ENCODE measurements around the gene NFAM1.

The NFAM1 gene

DNA sequence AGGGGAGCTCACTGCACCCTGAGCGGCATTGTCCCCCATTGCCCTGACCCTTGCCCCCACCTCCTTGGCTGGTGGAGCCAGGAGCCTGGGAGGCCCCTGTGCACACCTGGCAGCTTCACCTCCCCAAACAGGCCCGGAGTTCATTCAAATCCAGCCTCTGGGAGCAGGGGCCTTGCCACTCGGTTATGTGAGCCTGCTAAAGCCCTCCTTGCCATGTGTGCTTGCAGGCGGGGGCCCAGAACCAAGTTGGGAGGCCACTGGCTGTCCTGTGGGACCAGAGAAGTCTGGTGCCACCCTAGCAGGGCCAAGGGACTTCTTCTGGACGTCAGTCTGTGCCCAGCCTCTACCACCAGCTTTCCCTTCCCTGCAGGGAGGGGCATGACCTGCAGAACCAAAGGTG is 48.9 kb downstream of the NFAM1 start:
- DNase-seq (ENCODE audit: low read depth): no peak

DNA sequence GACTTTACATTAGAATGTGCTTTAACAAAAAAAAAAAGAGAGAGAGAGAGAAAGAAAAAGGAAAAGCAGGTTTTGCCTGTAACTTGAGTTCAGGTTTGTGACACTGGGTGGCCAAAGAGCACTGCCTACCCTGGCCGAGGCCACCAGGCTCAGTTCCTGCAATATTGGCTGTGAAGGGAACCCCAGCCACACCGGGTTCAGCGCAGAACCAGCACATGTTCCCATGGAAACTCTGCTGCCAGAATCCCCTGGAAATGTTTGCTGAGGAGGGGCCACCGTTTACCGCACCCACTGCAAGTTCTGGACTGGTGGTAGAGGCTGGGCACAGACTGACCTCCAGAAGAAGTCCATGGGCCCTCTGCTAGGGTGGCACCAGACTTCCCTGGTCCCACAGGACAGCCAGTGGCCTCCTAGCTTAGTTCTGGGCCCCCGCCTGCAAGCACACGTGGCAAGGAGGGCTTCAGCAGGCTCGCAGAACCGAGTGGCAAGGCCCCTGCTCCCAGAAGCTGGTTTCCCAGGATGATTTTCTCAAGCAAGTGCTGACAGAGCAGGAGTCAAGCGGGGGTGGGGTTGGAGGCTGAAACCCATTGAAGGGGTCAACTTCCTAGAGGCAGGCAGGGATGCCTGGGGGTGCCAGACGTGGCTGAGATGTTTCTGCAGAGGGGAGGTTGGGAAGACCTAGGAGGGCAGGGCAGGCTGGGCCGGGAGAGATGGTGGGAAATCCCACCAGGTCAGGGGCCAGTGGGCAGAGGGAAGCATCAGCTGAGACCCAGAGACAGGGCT is 51.2 kb downstream of the NFAM1 start:
- DNase-seq (ENCODE audit: low read depth): no peak

- no peak for DNase-seq (ENCODE audit: low read depth)
These were observed 52.2 kb downstream of the NFAM1 start for GRCh38 chr22:42379966-42380537.

- no peak for DNase-seq (ENCODE audit: low read depth)
These were observed 55.3 kb downstream of the NFAM1 start for GRCh38 chr22:42376711-42377554.

DNA sequence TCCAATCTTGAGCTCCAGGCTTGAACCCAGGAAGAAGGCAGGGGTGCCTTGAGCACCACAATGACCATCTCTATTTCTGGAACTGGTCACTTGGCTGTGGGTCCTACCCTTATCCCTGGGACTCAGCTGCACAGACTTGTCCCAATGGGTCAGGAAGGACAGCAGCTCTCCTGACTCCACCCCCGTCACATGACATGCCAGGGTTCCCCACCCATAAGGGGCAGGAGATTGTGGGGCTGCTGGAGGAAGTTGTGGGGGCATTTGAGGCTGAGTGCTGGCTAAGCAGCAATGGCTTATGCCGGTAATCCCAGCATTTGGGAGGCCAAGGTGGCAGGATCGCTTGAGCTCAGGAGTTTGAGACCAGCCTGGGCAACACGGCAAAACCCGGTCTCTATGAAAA is 56.2 kb downstream of the NFAM1 start:
- DNase-seq (ENCODE audit: low read depth): no peak

DNA sequence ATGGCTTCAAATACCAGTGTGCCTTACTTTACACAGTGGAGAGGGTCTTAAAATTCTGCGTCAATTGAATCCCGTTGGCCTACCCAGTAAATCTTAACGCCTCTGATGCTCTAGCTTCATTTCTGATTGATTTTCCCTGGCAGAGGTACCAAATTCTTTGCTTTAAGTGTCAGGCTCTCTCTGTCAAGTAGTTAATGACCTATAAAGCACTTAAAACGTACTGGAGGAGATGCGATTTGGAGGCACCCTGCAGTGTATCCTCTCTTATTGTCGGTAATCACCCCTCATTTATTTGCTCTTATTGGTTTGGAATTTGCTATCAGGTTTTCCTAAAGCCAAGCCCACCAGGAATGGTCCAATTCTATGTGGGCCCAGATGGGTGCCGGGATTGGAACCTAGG is 59.2 kb downstream of the NFAM1 start:
- no peak for DNase-seq (ENCODE audit: low read depth)

DNA sequence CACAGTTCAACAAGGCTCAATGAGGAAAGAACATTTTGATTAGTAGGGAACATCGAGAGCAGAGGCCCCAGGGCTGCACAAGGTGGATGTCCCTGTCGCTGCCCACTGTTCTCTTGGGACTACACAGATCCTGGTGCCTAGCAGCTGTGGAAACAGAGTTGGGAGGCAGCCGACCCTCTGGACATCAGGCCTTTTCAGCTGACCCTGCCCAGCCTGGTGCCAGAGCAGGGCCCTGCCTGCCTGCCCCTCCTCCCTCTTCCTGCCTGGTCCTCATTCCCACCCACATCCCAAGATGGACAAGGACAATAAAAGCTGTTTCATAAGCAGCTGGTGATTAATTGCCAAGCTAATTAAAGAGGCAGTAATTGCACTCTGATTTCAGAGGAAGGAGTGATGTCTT is 60.7 kb downstream of the NFAM1 start:
- DNase-seq (ENCODE audit: low read depth): no peak

GRCh38 chr22:42371099-42371498 is 61.1 kb downstream of the NFAM1 start:
- no peak for DNase-seq (ENCODE audit: low read depth)

DNA sequence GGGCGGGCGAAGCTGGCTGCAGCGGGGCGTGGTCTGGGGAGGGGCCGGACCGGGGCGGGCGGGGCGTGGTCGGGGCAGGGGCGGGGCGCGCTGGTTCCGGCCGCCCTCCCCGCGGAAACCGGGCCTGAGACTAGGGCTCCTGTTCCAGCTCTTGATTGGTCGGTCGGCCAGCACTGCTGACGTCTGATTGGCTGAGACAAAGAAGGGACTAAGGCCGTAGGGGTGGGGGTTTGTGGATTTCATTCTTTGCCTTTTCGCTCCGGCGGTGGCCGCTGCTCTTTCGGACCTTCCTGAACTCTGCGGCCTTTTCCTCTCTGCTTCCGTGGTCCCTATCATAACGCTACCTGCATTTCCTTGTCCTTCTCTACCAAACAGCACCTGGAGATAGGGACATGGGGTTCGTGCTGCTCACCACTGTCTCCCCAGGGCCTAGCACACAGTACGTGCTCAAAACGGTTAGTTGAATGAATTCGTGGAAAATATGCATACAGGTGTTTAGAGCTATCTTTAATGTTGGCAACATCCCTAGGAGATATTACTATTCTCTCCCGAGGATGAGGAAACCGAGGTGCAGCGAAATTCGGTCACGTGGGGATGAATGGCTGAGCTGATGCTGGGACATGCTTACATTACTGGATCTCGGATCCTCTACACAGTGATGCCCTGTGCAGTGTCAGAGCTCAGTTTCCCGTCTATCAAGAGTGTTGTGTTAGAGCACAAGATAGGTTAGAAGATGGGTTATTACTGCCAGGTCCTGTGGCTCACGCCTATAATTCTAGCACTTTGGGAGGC is 62.8 kb downstream of the NFAM1 start:
- peak; percentile 77 for DNase-seq (ENCODE audit: low read depth)

DNA sequence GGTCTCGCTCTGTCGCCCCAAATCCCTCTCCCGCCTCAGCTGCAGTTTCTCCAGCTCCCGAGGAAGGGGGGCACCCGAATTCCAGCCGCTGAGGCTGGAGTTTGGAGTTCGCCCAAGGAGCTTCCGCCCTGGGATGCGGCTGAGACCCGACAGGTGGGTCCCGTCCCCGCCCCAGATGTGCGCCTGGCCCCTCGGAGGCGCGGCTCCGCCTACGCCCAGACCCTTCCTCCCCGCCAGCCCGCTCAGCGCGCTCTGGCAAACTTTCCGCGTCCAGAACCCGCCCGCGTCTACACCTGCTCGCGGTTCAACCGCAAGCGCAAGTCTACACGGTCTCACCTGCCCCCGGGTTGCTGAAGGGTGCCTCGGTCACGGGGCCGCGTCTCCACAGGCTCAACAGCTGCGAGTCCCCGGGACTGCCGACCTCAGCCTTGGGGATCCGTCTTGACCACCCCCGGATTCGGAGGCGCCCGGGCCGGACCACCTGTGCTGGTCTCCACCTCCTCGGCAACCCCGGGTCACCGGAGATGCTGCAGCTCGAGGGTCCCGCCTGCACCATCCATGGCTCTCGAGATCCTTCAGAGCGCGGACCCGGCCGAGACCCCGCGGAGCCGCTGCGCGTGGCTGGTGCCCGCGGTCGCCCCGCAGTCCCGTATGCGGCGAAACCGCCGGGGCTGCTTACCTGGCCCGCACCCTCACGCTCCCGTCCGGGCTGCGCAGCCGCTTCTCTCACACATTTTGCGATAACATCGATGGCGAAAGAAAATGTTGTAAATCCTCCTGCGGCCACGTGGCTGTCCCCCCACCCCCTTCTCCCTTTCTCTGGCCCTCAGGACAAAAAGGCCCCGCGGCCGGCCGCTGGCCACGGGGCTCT is 63.6 kb downstream of the NFAM1 start:
- peak; percentile 3 for DNase-seq (ENCODE audit: low read depth)

DNA sequence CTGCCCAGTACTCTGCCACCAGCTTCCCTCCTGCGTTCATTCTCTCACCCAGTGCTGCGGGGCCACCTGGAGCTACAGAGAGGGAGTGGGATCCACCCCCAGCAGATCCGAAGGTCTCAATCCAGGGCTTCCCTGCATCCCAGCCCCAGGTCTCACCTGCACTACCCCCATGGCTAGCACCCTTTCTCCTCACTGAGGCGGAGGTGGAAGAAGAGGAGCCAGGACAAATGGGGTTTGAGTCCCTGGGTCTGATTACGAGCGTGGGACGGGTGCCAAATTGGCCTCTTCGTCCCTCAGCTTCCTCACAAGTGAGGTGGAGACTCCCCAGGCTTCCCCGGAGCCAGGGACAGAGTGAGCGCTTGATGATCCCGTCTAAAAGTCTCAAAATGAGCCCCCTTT is 64.2 kb downstream of the NFAM1 start:
- DNase-seq (ENCODE audit: low read depth): no peak

GRCh38 chr22:42366806-42367581 is 65.2 kb downstream of the NFAM1 start:
- DNase-seq (ENCODE audit: low read depth): no peak

DNA sequence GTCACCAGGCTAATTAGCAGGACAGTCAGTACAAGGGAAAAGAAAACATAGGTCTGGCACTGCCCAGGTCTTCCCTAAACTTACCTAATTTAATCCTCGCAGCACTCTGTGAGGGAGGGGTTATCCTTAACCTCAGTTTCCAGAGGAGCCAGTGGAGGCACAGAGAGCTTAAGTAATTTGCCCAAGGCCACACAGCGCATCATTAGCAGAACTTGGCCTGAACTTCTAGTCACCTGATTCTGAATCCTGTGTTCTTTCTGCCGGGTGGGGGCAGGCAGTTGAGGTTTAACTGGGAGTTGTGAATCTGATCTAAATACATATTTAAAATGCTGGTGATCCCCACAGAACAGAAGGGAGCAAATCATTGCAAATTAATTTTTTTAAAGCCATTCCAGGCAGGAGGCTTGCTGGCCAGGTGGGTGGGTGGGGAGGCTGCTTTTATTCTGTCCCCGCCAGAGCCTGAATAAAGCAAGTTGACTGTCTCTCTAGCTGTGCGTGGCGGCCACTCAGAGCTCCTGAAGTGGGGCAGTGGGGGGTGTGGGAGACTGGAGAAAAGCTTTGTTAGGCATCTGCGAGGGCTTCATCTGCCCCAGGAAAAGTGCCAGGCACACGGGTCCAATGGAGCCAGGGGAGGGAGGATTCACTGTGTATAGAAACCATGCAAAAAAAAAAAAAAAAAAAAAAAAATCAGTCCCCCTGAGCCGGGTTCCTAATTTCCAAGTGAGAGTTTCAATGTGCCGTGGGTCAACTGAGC is 66.1 kb downstream of the NFAM1 start:
- DNase-seq (ENCODE audit: low read depth): no peak

DNA sequence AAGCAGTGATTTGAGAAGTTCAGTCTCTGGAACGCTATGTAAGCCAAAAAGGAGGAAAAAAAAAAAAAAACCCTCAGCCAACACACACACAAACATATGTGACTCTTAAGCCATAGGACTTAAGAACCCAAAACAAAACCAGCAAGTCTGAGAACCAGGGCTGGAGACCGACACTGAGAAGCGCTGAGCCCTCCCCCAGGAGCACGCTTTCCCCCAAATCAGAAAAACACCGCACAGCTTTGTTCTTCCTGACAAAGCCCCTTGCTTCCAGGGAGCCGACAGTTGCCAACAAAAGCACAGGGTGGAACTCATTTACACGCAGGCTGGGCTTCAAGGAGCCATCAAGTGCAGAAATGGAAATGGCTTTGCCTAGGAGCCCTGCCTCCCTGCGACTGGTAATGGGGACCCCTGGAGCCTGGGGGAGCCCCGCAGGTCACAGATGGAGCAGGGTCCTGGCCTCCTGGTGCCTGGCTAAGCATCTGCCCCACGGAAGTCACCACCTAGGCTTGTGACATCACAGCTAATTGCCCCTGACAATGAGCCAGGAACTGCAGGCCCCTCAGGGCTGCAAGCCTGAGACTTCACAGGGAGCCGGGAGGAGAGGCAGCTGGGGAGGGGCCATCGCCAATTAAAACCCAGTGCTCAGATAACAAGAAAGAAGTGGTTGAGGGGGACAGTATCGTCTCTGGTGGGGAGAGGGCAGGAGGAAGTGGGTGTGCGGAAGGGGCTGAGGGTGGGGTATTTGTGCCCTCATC is 66.9 kb downstream of the NFAM1 start:
- DNase-seq (ENCODE audit: low read depth): no peak

DNA sequence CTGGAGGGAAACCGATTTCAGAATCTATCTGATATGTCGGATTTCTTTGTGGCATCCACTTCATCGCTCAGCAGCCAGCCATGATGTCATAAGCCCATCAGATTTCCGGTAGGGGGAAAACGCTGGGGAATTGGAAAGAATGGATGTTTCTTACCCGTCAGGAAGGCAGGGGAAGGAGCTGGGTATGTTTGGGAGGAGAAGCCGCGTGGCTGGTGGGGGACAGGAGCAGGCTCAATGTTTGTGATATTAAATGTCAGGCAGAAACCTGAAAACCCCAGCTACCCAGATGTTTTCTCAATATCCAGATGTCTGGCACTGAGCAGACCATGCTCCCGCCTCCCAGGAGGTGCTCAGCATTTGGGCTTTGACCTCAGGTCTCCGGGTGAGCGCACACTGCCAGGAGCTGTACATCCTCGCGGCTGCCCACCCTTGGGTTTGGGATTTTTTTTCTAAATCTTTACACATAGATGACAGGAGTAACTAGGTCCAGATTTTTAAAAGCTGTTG is 67.5 kb downstream of the NFAM1 start:
- no peak for DNase-seq (ENCODE audit: low read depth)

DNA sequence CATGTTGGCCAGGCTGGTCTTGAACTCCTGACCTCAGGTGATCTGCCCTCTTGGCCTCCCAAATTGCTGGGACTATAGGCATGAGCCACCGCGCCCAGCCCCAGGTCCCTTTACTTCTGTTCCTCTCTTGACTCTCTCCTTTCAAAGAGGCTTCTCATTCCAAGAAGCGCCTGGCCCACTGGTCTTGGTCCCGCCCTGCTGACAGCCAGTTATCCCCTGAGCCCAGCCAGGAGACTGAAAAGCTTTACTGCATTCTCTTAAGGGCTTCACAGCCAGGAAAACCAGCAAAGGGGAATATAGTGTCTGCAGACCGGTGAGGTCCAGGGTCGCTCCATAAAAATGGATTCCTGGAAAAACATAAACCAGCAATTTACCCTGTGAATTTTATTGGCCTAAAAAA is 68.3 kb downstream of the NFAM1 start:
- DNase-seq (ENCODE audit: low read depth): no peak

DNA sequence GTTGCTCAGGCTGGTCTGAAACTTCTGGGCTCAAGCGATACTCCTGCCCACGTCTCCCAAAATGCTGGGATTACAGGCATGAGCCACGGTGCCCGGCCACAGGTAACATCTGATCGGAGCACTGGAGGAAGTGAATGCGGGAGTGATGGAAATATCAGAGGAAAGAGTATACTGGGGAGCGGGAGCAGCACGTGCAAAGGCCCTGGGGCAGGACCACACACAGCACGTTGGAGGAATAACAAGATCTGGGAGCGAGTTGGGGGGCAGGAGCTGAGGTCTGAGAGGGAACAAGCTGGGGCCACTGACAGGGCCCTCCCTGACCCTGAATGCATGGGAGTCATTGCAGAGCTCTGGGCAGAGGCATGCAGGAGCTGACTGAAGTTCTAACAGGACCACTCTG is 70.7 kb downstream of the NFAM1 start:
- no peak for DNase-seq (ENCODE audit: low read depth)

- DNase-seq (ENCODE audit: low read depth): no peak
These were observed 71.9 kb downstream of the NFAM1 start for GRCh38 chr22:42360348-42360747.
